ENCODE data around the gene DENND4B. TPM values are rescaled to one million over a fixed set of nuclear protein-coding genes. Genes with fewer than 3 reads are reported as not detected.

DENND4B gene
- total and polyA plus RNA-seq, 9 of the 15 experiments (the other 6 are each of a cell fraction or from before 2014, with no cell fraction given) = 9.5 to 80.5 (median 23.1) TPM

- intact Hi-C loops (cut with micrococcal nuclease) (loop anchor here (5.0 kb wide), 1 partner anchor 42 kb away; the partner anchor contains the start of gene RAB13), in situ Hi-C loops (cut with MboI) (no loop called here)
- no TSS peak for BruUV-seq (replicated peaks)
- Histone ChIP-seq H3K79me2 (ENCODE audit: control insufficient read depth, insufficient read depth, low read length) (peaks cover 29% of the 10 kb centered on the region), H3K9me1 (ENCODE audit: control insufficient read depth, insufficient read depth, low read length) (no peaks in the 10 kb centered on the region), H3K4me2 (ENCODE audit: insufficient read depth, low read length) (peak overlapping the region; percentile 98), H3K9me3 (replicated peaks; ENCODE audit: control insufficient read depth, insufficient read depth, low read depth, low read length) (no peaks in the 10 kb centered on the region), H3K4me3 (peak overlapping the region; percentile 99), H3K36me3 (ENCODE audit: control insufficient read depth, insufficient read depth, low read length) (peaks cover 69% of the 10 kb centered on the region), H3K27ac (ENCODE audit: extremely low read depth, low read depth, low read length) (peak overlapping the region; percentile 85), H2AFZ (ENCODE audit: low read depth, low read length) (peak overlapping the region; percentile 61; the same call in 1 of the 2 replicates), H4K20me1 (replicated peaks; ENCODE audit: control insufficient read depth, insufficient read depth, low read length) (no peaks in the 10 kb centered on the region), H3K27me3 (ENCODE audit: control insufficient read depth in 2 of 2, insufficient read depth in 2 of 2, low read length in 2 of 2) (no peaks in the 10 kb centered on the region), H3K4me1 (replicated peaks in 1 of 2; ENCODE audit: control insufficient read depth in 2 of 2, insufficient read depth in 2 of 2, low read length in 2 of 2) (peaks cover 12 to 32% of the 10 kb centered on the region in 2 experiments; a peak in 4 of 5 replicates), H3K9ac (ENCODE audit: insufficient read depth in 1 of 2, low read depth in 2 of 2, low read length in 2 of 2) (peak overlapping the region; percentile 88 to 99)
- ChIA-PET POLR2A (interaction anchor here (0.6 to 5.5 kb wide), 17 partner anchors 11 to 302 kb away, joined by 3 to 39 read pairs (median 4); partner anchors contain the start of genes CREB3L4, CRTC2, GATAD2B and JTB), CTCF (ENCODE audit: low intra/inter-chr PET ratio) (interaction anchor here (0.9 to 1.8 kb wide), 2 partner anchors 41 to 124 kb away, joined by 6 to 7 read pairs; partner anchors contain the start of gene RAB13)
- WGBS (ENCODE audit: insufficient coverage, low coverage, missing lambda C conversion rate) = 1% methylated on average over 12 of the region's 12 CpGs
- peak; percentile 50 to 77 (median 66) for DNase-seq (ENCODE audit: extremely low read depth in 1 of 4, low spot score in 3 of 4)
- FAIRE-seq = peak; percentile 90
- peak; percentile 68 for ATAC-seq
- TF ChIP-seq YY1 (IDR thresholded peaks at IDR 0.05; ENCODE audit: borderline replicate concordance in 1 of 3, control insufficient read depth in 1 of 3, extremely low read depth in 1 of 3, insufficient read depth in 3 of 3, insufficient read length in 1 of 3, insufficient replicate concordance in 2 of 3, low read depth in 1 of 3, low read length in 2 of 3) (peak in 2 of 3 experiments; percentile 28 to 36), JUND (IDR thresholded peaks at IDR 0.05; ENCODE audit: borderline replicate concordance, low read depth, low read length) (0 out of 2 replicates have a peak, but pooled peaks have one; percentile 2), JUND (tag; IDR thresholded peaks at IDR 0.05; ENCODE audit: borderline replicate concordance, low read depth, low read length) (no peak; the same call in 2 of the 3 replicates), ELF1 (tag; IDR thresholded peaks at IDR 0.05) (peak; percentile 70; the same call in 1 of the 2 replicates), L3MBTL2 (IDR thresholded peaks at IDR 0.05) (0 out of 2 replicates have a peak, but pooled peaks have one; percentile 5), TSC22D4 (tag; IDR thresholded peaks at IDR 0.05) (no peak), ARID1B (IDR thresholded peaks at IDR 0.05) (no peak), JUN (IDR thresholded peaks at IDR 0.05; ENCODE audit: borderline replicate concordance, low read depth, low read length) (no peak), JUN (CRISPR knock-in tag; IDR thresholded peaks at IDR 0.05; ENCODE audit: borderline replicate concordance) (peak; percentile 62; the same call in 1 of the 2 replicates), DPF2 (IDR thresholded peaks at IDR 0.05) (no peak), SAFB2 (IDR thresholded peaks at IDR 0.05; ENCODE audit: borderline replicate concordance, low read depth, low read length, severe bottlenecking) (no peak), SRF (CRISPR knock-in tag; IDR thresholded peaks at IDR 0.05) (no peak), KDM5B (IDR thresholded peaks at IDR 0.05; ENCODE audit: insufficient replicate concordance, low read depth, low read length) (peak; percentile 1), TEAD1 (CRISPR knock-in tag; IDR thresholded peaks at IDR 0.05) (peak in 1 of 2 experiments; percentile 50; a peak in 1 of 4 replicates), ZNF766 (CRISPR knock-in tag; conservative IDR thresholded peaks at IDR 0.05) (no peak), ZFP36 (IDR thresholded peaks at IDR 0.05; ENCODE audit: low read depth, low read length, partially characterized antibody) (no peak), SPI1 (IDR thresholded peaks at IDR 0.05; ENCODE audit: borderline replicate concordance, low read depth, low read length) (peak; percentile 87), FOS (IDR thresholded peaks at IDR 0.05; ENCODE audit: extremely low read depth, insufficient read length) (no peak), ZNF740 (CRISPR knock-in tag; IDR thresholded peaks at IDR 0.05) (peak; percentile 93), ZNF740 (tag; IDR thresholded peaks at IDR 0.05) (peak in 1 of 2 experiments; percentile 87; a peak in 2 of 4 replicates), SUPT5H (IDR thresholded peaks at IDR 0.05) (peak; percentile 57; the same call in 1 of the 2 replicates)
Observed at GRCh38 chr1:153945131-153945794, 1.3 kb downstream of the DENND4B start.

Data from K562 (cell line).